BJ (cell line): ENCODE data around the gene ANKRD42. TPM values are rescaled to one million over a fixed set of nuclear protein-coding genes. Genes with fewer than 3 reads are reported as not detected.

Experiments used
- CTCF ChIA-PET: fragments of 350-600 bp; formaldehyde crosslinking; extraction: SDS; loops from one replicate; lab custom pipeline; 2021; ENCODE audit warnings: antibody characterized with exemption, inconsistent platforms; lab: Yijun Ruan, JAX
- POLR2A ChIA-PET: fragments of 300-600 bp; sonication (Branson Sonifier 250); formaldehyde crosslinking; extraction: SDS; loops from one replicate; lab custom pipeline; 2021; ENCODE audit warnings: antibody characterized with exemption; lab: Charles Lee
- DNase-seq: peaks from one replicate; pipeline ENCODE4 v3.0.0-alpha.2; 2011; ENCODE audit warnings: low read depth
- H3K27me3 ChIP-seq: 2 replicates; pipeline ENCODE4 v1.6.0; 2011; ENCODE audit warnings: low read length; ENCODE audit not compliant: control insufficient read depth, insufficient read depth
- H3K36me3 ChIP-seq: 2 replicates; pipeline ENCODE4 v1.5.1; 2011; ENCODE audit warnings: low read length; ENCODE audit not compliant: control insufficient read depth, insufficient read depth
- H3K4me3 ChIP-seq: 2 replicates; pipeline ENCODE4 v1.5.1; 2011; ENCODE audit warnings: low read depth, mild to moderate bottlenecking, control low read depth, low read length
- CTCF ChIP-seq: IDR thresholded peaks from 2 replicates; pipeline ENCODE4 v1.5.1; 2011; ENCODE audit warnings: low read depth, mild to moderate bottlenecking, control low read depth, inconsistent platforms, low read length, moderate library complexity; ENCODE audit not compliant: insufficient read depth
- polyA plus RNA-seq: library from polyadenylated mRNA; depleted of rRNA; stranded (reverse); fragments of >200 nt; gene quantifications from 2 replicates; pipeline ENCODE4 v1.2.3, GENCODE V29; 2011

The ANKRD42 gene
- polyA plus RNA-seq, 1 experiment = 5.1 TPM

GRCh38 chr11:83219095-83219494 lies 25.6 kb downstream of the ANKRD42 start:
- DNase-seq = no peak
- ChIA-PET POLR2A (no interaction called here), CTCF (interaction anchor here (0.6 to 0.7 kb wide), 2 partner anchors 31 to 596 kb away, joined by 3 to 4 read pairs; no protein-coding TSS in a partner anchor)
- H3K4me3 ChIP-seq = no peak overlapping the region
- peak; percentile 30; the same call in 1 of the 2 replicates for TF ChIP-seq CTCF
- no peaks in the 10 kb centered on the region; the same call in 1 of the 2 replicates for H3K36me3 ChIP-seq
- no peaks in the 10 kb centered on the region for H3K27me3 ChIP-seq

GRCh38 chr11:83220260-83220659 lies 26.7 kb downstream of the ANKRD42 start:
- Histone ChIP-seq H3K27me3 (no peaks in the 10 kb centered on the region), H3K36me3 (no peaks in the 10 kb centered on the region; the same call in 1 of the 2 replicates), H3K4me3 (no peak overlapping the region)
- DNase-seq = no peak
- CTCF ChIA-PET = no interaction called here
- no peak for TF ChIP-seq CTCF
- POLR2A ChIA-PET = no interaction called here

GRCh38 chr11:83221694-83222093 lies 28.2 kb downstream of the ANKRD42 start:
- CTCF ChIA-PET = interaction anchor here (0.8 to 3.0 kb wide), 2 partner anchors 11 to 28 kb away, joined by 3 to 14 read pairs; no protein-coding TSS in a partner anchor
- Histone ChIP-seq H3K36me3 (no peaks in the 10 kb centered on the region; the same call in 1 of the 2 replicates), H3K4me3 (no peak overlapping the region), H3K27me3 (no peaks in the 10 kb centered on the region)
- POLR2A ChIA-PET = no interaction called here
- TF ChIP-seq CTCF = no peak
- DNase-seq = no peak

GRCh38 chr11:83222499-83222898 lies 29.0 kb downstream of the ANKRD42 start:
- Histone ChIP-seq H3K36me3 (no peaks in the 10 kb centered on the region; the same call in 1 of the 2 replicates), H3K27me3 (no peaks in the 10 kb centered on the region), H3K4me3 (no peak overlapping the region)
- TF ChIP-seq CTCF = no peak
- POLR2A ChIA-PET = no interaction called here
- CTCF ChIA-PET = interaction anchor here (0.8 to 3.0 kb wide), 2 partner anchors 12 to 27 kb away, joined by 3 to 14 read pairs; no protein-coding TSS in a partner anchor
- DNase-seq = no peak

- ChIA-PET CTCF (interaction anchor here (0.7 to 3.0 kb wide), 2 partner anchors 26 to 66 kb away, joined by 3 to 14 read pairs; partner anchors contain the start of gene PCF11), POLR2A (interaction anchor here (0.6 kb wide), 2 partner anchors 126 to 171 kb away, joined by 3 to 12 read pairs; no protein-coding TSS in a partner anchor)
- no peaks in the 10 kb centered on the region; the same call in 1 of the 2 replicates for H3K36me3 ChIP-seq
- no peak for DNase-seq
- no peak for TF ChIP-seq CTCF
- no peak overlapping the region for H3K4me3 ChIP-seq
- H3K27me3 ChIP-seq = no peaks in the 10 kb centered on the region
These were observed 29.9 kb downstream of the ANKRD42 start for GRCh38 chr11:83223457-83223856.
